Erythroblast (primary cell): ENCODE measurements around the gene DEF6.

Experiments used
- GATA1 ChIP-seq: IDR thresholded peaks from 2 replicates; pipeline ENCODE4 v1.6.1; 2011; ENCODE audit warnings: low read depth, mild to moderate bottlenecking, control low read depth, low read length, moderate library complexity
- POLR2A ChIP-seq: IDR thresholded peaks from 2 replicates; pipeline ENCODE4 v1.6.1; 2011; ENCODE audit warnings: mild to moderate bottlenecking, low read length

GRCh38 chr6:35343835-35344550 is 46.4 kb downstream of the DEF6 start:
- no peak for TF ChIP-seq POLR2A
- TF ChIP-seq GATA1: no peak
